Measurements from ENCODE around the gene YBX2. TPM values are rescaled to one million over a fixed set of nuclear protein-coding genes. Genes with fewer than 3 reads are reported as not detected.
A peak's percentile ranks its signal among the peaks of the same experiment; 100 is the strongest.

YBX2 gene
- total RNA-seq, 2 donors from 2014 or later, result 0.26 to 1.3 TPM

DNA sequence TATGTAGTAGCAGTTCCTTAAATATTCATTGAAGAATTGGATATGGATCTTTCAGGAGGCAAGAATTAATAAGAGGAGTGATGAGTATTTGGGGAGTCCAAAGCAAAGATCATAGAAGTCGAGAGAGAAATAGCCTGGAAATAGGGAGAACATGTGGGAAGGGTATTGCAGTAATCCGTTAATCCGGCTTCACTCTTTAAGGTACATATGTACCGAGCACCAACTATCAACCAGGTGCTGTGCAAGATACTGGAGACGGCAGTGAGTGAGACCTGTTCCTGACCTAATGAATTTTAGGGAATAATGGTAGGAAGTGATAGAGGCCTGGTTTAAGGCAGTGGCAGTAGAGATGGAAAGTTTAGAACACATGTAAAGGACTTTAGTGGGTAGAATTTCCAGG lies 41.4 kb downstream of the YBX2 start:
- peaks cover 0 to 8% of the 10 kb centered on the region in 2 donors for H3K36me3 ChIP-seq (replicated peaks in 1 of 2; ENCODE audit: insufficient read depth in 1 of 2, low read depth in 2 of 2)
- H3K27ac ChIP-seq, result peak overlapping the region; percentile 87 to 100 (median 100)
- DNase-seq (no peak), ATAC-seq (no peak)
- WGBS, 2 donors, result 49 to 51% methylated on average over 5 of the region's 5 CpGs
- peaks cover 38% of the 10 kb centered on the region for H3K4me1 ChIP-seq
- H3K4me3 ChIP-seq, result peak overlapping the region in 1 of 2 donors; percentile 28
- no peaks in the 10 kb centered on the region for H3K27me3 ChIP-seq
- intact Hi-C loops (cut with DNase I), result no loop called here
- TF ChIP-seq, protein P1, sequence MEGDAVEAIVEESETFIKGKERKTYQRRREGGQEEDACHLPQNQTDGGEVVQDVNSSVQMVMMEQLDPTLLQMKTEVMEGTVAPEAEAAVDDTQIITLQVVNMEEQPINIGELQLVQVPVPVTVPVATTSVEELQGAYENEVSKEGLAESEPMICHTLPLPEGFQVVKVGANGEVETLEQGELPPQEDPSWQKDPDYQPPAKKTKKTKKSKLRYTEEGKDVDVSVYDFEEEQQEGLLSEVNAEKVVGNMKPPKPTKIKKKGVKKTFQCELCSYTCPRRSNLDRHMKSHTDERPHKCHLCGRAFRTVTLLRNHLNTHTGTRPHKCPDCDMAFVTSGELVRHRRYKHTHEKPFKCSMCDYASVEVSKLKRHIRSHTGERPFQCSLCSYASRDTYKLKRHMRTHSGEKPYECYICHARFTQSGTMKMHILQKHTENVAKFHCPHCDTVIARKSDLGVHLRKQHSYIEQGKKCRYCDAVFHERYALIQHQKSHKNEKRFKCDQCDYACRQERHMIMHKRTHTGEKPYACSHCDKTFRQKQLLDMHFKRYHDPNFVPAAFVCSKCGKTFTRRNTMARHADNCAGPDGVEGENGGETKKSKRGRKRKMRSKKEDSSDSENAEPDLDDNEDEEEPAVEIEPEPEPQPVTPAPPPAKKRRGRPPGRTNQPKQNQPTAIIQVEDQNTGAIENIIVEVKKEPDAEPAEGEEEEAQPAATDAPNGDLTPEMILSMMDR (IDR thresholded peaks at IDR 0.05), result no peak
- no peak for TF ChIP-seq POLR2A (IDR thresholded peaks at IDR 0.05)
- no peaks in the 10 kb centered on the region for H3K9me3 ChIP-seq

DNA sequence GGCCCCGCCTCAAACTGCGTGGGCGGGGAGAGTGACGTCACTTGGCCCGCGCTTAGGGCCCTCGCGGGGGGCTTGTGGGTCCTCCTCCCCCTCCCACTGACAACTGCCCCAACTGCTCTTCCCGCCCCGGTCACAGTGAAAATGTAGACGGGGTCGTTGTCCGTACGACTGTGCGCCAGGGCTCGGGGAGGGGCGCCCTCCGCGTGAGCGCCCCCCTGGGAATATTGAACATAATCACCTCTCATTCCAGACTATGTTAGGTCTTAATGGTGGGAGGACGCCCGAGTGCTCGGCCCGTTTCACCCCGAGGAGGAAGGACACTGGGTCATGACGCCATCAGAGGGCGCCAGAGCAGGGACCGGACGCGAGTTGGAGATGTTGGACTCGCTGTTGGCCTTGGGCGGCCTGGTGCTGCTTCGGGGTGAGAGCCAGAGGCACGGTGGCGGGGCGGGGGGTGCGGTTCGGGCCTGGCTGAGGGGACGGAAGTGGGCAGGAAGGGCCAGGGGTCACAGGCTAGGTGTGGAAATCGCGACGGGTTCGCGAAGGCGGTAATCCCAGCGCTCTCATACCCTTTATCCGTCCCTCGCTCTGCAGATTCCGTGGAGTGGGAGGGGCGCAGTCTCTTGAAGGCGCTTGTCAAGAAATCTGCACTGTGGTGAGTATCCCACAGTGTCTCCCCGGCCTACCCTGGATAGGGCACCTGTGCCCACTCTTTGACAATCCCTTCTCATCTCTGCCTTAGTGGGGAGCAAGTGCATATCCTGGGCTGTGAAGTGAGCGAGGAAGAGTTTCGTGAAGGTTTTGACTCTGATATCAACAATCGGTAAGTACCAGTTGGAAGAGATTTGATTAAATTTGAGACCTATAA lies 42.0 kb downstream of the YBX2 start, which contains the start of gene ELP5:
Gene ELP5 (plus strand): TSS at position 40 of the 868 bp plus-strand sequence. CDS start 336 bp downstream, at position 376.
- Histone ChIP-seq H3K4me1 (peaks cover 38% of the 10 kb centered on the region), H3K9me3 (no peaks in the 10 kb centered on the region), H3K27ac (peak within 1 kb of the TSS; percentile 87 to 100 (median 100)), H3K36me3 (replicated peaks in 1 of 2; ENCODE audit: insufficient read depth in 1 of 2, low read depth in 2 of 2) (peaks cover 0 to 8% of the 10 kb centered on the region in 2 donors), H3K27me3 (no peaks in the 10 kb centered on the region), H3K4me3 (peak within 1 kb of the TSS; percentile 98 to 99)
- peak; percentile 94 to 96 (median 96) for DNase-seq
- TF ChIP-seq, protein P1 (IDR thresholded peaks at IDR 0.05), result peak in 4 of 7 experiments; percentile 20 to 39 (median 32)
- TF ChIP-seq POLR2A (IDR thresholded peaks at IDR 0.05), result peak; percentile 37 to 80 (median 78)
- 1 to 6% methylated on average over 11 to 55 of the region's 55 CpGs for WGBS, 2 donors
- intact Hi-C loops (cut with DNase I), result no loop called here
- ATAC-seq, result peak; percentile 78

DNA sequence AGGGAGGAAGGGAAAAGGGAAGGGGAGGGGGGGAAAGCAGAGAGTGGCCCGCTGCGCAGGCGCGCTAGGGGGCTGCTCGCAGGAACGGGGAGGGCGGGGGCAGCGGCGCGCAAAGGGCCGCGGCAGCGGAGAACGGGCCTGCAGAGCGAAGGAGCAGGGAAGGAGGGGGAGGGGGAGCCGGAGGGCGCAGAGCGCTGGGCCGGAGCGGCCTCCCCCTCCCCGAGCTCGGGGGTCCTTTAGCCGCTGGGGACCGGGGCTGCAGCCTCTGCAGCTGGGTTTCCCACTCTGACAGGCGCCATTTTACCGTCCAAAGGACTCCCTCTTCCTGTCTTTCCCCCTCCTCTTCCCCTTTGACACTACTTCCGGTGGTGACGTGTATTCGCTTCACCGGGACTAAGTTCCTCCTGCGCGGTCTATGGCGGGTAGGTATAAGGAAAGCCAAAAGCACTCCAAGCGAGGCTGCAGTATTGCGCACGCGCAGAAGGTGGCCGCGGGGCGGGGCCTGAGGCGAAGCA lies 42.7 kb downstream of the YBX2 start, which contains the start of gene CTDNEP1:
Gene CTDNEP1 (minus strand): TSS at position 74 of the 515 bp plus-strand sequence. CDS start 438 bp downstream, outside the sequence.
- intact Hi-C loops (cut with DNase I), result no loop called here
- H3K4me1 ChIP-seq, result peaks cover 38% of the 10 kb centered on the region
- no peaks in the 10 kb centered on the region for H3K9me3 ChIP-seq
- H3K36me3 ChIP-seq (replicated peaks in 1 of 2; ENCODE audit: insufficient read depth in 1 of 2, low read depth in 2 of 2), result peaks cover 0 to 7% of the 10 kb centered on the region in 2 donors
- H3K27ac ChIP-seq, result peak within 1 kb of the TSS; percentile 87 to 100 (median 100)
- peak; percentile 97 to 99 (median 98) for DNase-seq
- WGBS, 2 donors, result 0 to 1% methylated on average over 39 to 40 of the region's 41 CpGs
- TF ChIP-seq, protein P1 (IDR thresholded peaks at IDR 0.05), result no peak
- TF ChIP-seq POLR2A (IDR thresholded peaks at IDR 0.05), result peak; percentile 42 to 70 (median 60)
- peak within 1 kb of the TSS; percentile 98 to 99 for H3K4me3 ChIP-seq
- no peaks in the 10 kb centered on the region for H3K27me3 ChIP-seq
- peak; percentile 92 for ATAC-seq

DNA sequence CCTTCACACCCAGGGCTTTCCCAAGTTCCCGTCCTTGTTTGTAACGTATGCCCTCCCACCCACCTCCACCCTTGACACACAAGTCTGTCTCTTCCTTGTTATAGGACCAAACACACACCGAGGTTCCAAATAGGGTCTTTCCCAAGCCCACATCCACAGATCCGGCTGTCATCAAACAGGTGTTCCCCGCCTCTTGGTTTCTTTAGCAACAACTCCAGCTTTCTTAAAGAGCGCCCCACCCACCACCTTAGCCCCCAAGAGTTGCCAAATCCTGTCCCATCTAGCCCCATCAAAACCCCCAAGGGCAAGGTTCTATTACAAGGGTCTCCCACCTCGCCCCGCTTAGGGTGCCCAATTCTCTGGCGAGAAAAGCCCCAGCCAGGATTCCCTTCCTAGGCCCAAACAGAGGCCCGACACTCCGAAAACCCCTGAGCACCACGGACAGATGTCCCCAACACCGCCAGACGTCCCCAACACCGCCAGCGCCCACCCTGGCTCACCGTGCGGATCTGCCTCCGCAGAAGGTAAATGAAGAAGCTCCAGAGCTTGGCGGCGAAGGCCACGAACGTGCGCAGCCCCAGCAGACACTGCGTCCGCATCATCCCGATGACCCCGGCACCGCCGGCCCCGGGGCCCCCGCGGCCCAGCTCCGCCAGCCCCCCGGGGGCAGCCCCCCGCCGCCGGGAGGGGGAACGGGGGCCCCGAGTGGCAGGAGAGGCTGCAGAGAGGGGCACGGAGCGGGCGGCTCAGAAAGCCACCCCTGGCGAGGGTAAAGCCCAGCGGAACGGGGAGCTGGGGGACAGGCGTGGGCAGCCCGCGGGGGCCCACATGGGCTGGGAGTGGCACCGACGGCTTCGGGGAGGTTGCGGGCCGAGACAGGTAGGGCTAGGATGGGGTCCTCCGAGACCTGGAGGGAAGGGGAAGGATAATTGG lies 43.5 kb downstream of the YBX2 start:
- peaks cover 38% of the 10 kb centered on the region for H3K4me1 ChIP-seq
- no peak for ATAC-seq
- peak in 1 of 4 donors; percentile 29 for DNase-seq
- H3K27me3 ChIP-seq, result no peaks in the 10 kb centered on the region
- H3K36me3 ChIP-seq (replicated peaks in 1 of 2; ENCODE audit: insufficient read depth in 1 of 2, low read depth in 2 of 2), result peaks cover 0 to 7% of the 10 kb centered on the region in 2 donors
- WGBS, 2 donors, result 0 to 1% methylated on average over 9 to 49 of the region's 55 CpGs
- no peaks in the 10 kb centered on the region for H3K9me3 ChIP-seq
- H3K27ac ChIP-seq, result peak overlapping the region; percentile 87 to 100 (median 100)
- peak overlapping the region; percentile 98 to 99 for H3K4me3 ChIP-seq
- intact Hi-C loops (cut with DNase I), result no loop called here
- TF ChIP-seq, protein P1 (IDR thresholded peaks at IDR 0.05), result no peak
- TF ChIP-seq POLR2A (IDR thresholded peaks at IDR 0.05), result no peak

Data from body of pancreas (tissue), 4 donors.